ENCODE results near the gene TRABD.

DNA sequence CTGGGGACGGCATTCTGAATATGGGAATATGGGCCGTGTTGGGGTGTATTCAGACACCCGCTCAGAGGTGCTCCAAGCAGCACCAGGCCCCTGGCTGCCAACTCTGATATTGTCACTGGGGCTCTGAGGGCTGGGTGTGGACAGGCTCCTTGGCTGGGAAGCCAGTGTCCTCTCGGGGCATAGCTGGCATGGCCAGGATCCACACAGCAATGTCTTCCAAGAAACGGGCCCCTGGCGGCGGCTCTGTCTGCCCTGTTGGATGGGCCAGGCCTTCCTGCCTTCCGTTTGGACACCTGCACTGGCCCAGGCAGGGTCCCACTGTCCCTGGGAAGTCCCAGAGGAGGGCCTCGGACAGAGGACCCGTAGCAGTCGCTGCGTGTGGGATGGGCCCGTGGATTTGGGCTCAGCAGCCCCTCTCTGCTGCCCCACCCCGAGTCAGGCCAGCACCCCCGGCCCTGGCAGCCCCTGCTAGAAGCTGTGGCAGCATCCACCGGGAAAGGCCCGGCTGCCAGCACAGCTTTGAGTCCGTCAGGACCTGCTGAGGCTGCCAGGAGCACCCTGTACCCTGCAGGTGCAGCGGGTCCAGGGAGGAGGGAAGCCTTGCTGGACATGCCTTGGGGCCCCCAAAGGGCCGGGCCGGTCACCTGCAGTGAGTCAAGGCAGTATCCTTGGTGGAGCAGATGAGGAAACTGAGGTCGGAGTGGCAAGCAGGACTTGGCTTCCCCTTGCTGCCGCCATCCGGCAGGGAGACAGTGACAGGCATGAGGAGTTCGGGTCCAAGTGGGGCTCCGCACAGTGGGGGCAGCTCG is 11.1 kb upstream of the TRABD start:
- TF ChIP-seq TAF1 (IDR thresholded peaks at IDR 0.05; ENCODE audit: borderline replicate concordance, insufficient read depth, low read length) (no peak), POLR2AphosphoS5 (IDR thresholded peaks at IDR 0.05; ENCODE audit: low read depth, low read length) (no peak)
